Ecto neural progenitor cell (in vitro differentiated cells): ENCODE results near the gene RPLP1.

ENCODE experiments used
- DNase-seq: peaks from one replicate; pipeline ENCODE4 v3.0.0-alpha.2; 2018; ENCODE audit warnings: low spot score

The RPLP1 gene

DNA sequence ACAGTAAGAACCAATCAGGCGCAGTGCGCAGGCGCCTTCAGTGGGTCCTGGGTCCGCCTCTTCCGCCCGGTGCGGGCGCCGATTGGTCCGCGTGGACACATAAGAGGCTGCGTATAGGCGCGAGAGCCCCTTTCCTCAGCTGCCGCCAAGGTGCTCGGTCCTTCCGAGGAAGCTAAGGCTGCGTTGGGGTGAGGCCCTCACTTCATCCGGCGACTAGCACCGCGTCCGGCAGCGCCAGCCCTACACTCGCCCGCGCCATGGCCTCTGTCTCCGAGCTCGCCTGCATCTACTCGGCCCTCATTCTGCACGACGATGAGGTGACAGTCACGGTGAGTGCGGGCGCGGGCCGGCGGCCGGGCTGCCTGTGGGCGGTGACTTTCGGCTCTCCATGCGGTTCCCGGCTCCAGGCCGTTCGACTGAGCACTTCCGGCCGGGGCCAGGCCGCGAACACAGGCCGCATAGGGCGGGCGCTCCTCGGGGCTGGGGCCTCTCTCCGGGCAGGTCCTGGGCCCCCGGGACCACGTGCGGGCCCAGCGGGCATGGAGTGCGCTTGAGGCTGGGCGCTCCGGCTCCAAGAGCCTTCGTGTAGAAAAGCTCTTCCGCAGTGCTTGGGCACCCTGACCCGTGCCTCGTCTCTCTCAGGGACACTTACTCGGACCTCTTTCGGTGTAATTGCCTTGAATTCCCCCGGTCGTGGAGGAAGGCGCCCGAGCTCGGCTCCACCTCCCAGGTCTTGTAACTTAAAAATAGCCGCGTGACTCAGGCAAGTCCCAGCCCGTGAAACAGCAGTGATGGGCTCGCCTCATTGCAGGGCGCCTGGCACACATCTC, at the start of gene RPLP1:
RPLP1 (plus strand) TSS at position 127 of the 830 bp plus-strand sequence; CDS start at position 258, 131 bp downstream.
- DNase-seq, result peak; percentile 97

DNA sequence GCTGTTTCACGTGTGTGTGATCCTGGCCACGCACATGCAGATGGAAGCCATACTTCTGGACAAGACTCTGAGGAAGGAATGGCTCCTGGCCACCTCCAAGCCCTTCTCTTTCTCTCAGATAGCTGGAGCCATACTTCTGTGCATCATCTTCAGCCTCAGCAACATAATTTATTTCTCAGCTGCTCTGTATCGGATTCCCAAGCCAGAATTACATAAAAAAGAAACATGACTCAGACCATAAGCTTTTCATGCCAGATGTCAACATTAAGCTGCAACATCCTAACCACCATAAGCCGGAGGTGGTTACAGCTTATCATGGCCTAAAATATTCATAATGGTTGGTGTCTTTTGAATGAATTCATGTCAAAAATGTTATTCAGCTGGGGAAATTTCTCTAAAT, 49.0 kb upstream of the RPLP1 start:
- DNase-seq, result no peak

DNA sequence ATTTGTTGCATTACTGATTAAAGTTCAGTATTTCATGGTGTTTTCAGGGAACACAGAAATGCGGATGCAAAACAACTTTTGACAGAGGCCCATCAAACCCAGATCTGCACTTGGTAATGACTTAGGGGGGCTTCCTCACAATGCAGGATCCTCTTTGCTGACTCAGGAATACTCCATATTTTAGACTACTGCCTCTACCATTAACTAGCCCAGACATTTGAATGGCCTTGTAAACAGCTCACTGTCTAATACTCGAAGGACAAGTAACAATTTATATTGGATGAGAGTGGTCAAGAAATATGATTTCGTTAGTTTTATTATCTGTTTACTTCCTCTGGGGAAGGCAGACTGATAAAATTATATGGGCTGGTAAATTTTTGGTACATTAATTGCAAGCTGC, 47.5 kb upstream of the RPLP1 start:
- no peak for DNase-seq

DNA sequence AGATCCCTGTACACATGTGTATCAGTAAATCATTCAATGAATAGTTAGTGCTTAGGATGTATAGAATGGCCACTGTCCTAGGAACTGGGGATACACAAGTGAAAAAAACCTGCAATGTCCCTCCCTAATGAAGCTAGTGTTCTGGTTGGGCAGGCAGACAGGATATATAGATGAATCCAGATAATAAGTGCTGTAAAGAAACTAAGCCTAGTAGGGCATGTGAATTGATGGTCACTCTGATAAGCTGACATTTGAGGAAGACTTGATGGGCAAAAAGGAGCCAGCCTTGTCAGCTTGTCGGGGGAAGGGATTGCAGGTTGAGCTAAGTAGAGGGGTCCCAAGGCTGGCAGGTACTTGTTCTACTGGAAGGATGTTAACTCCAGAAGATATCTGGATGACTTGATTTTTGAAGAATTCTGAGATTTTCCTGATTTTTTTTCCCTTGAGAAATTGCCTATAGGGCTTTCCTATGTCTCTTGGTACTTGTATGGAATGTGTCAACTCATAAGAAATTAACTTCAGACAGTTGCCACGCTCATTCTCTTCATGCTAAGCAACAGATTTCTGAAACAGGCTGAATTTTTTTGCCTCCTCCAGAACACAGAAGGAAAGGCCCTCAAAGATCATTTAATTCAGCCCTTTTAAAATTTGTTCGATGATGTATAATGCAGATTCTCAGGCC, 44.8 kb upstream of the RPLP1 start:
- no peak for DNase-seq

DNA sequence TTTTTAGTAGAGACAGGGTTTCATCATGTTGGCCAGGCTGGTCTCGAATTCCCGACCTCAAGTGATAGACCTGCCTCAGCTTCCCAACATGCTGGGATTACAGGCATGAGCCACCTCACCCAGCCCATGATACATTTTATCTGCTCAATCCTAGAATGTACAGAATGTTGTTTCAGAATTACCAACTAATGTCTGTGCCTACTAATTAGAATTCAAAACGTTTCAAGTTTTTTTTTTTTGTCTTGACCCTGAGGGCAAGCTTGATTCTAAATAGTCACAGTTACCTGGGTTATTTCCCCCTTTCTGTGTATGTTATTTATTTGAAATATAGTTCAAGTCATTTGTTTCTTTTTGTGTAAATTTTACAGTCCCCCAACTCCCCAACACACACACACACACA, 43.8 kb upstream of the RPLP1 start:
- DNase-seq, result no peak

DNA sequence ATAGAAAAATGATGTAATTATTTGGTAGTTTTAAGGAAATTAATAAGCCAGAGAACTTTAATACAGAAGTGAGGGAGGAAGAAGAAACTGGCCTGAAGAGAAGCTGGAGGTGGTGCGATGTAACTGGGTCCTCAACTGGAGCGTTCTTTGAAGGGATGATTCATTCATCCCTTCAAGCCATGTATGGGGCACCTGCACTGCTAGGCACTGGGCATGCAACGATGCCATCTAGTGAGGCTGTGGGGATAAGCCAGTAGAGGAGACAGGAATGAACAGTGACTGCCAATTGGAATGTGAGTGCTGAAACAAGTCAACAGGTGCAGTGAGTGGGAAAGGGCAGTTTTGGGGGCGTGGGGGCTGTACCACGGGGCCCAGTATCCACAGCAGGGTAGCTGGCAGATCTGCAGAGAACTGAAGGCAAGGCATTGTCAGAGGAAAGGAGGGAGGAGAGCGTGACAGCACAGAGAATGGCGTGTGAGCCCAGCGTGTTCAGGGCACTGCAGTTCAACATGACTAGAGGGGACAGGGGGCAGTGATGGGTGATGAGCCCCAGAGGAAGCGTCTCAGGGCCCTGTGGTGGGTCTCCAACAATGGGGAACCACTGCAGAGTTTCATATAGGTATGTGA, 42.3 kb upstream of the RPLP1 start:
- no peak for DNase-seq

DNA sequence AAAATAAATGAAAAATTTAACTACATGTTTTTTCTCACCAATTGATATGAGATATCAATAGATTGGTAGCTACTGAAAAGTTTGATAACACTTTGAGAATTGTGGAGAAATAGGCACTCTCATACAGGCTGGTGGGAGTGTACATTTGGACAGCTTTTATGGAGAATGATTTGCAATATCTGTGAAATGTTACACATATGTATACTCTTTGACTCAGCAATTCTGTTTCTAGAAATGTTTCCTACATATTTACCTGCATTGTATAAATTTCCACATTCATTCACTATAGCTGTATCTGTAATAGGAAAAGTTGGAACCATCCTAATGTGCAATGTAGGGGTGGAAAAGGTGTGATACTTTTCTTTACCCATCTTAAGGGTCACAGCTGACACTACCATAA, 40.3 kb upstream of the RPLP1 start:
- DNase-seq, result no peak

DNA sequence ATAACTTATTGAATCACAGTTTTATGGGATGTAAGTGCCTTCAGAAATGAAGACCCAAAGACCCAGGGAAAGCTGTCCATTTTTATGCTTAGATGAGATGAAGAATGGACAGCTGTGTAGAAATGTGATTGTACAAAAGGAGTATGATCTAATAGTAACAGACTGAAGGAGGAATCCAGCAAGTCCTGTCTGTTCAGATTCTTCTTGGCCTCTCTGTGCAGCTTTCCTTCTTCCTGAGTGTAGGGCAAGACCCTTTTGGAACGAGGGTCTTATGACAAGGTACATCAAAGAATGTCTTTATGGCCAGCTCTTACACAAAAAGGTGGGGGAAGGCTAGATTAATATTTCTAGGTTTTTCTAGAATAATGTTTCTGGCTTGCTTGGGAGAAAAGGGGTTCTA, 39.9 kb upstream of the RPLP1 start:
- DNase-seq, result no peak

DNA sequence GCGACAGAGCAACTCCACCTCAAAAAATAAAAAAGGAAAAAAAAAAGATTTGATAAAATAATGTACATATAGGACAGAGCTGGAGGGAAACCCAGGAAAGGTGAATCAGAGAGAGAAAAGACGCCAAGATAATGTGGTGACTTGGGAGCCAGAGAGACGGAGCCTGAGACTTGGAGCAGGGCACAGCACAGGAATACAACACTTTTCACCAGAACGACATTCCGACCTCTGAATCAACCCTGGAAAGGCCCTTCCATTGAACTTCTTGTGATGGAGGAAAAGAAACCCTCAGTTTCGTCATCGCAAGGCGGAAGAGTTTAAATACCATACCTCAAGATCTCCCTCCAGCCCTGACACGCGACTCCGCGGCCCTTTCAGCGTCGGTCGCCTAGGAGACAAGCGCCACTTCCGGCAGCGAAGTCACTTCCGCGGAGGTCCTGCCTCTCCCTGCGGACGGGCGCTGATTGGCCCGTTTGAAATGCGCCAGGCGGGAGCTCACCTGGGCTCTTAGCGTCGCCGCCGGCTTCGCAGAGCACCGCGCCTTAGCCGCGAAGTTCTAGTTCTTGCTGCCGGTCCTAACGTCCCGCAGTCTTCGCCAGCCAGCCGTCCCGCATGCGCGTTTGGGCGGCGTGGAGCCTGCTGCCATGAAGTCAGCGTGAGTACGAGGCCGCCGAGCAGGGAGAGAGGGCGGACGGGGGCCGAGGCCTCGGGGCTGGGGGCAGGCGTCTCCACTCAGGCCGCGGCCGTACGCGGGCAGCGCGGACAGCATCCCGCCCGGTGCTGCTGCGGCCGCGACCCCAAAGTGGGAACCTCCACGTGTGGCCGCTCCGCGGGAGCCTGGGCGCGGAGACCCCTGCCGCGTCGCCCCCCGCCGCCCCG, 38.6 kb upstream of the RPLP1 start, which contains the start of gene KIF23:
KIF23 (plus strand) TSS at position 528 of the 879 bp plus-strand sequence; CDS start at position 645, 117 bp downstream.
- DNase-seq, result peak; percentile 93

DNA sequence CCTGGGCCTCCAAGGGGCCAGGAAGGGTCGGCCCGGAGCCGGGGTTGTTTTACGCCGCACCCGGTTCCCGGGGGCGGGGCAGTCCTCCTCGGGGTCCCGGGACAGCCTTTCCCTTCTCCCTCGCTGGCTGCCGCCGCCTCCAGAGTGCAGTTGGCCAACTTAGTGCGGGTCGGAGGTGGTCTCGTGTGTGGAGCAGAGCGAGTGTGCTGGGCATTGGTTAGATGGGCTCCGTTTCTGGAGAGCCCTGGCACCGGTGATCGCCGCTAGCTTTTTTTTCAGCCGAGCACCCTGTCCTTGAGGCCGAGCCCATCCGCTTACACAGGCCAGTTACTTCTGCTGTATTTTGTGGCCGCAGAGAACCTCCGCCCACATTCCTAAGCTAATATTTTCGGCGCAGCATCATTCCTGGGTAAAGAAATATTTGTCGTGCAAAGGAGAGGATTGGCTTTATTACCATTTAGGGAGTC, 37.9 kb upstream of the RPLP1 start:
- DNase-seq, result peak; percentile 74

DNA sequence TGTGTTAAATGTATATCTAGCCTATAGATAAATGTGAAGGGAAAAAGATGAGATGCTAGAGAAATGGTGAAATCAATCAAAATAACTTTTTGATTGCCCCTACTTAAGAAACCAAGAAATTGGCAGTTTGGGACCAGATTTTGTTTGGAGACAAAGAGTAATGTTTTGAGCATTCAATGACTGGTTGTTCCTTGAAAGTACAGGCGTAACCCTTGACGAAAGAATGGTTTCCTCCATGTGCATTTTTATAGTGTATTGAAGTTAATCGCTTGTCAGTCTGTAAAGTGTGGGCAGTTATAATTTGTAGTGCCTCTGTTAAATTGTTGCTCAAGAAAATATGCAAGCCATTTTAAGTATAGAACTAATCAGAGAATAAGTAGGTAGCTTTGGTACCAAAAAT, 37.2 kb upstream of the RPLP1 start:
- DNase-seq, result no peak

DNA sequence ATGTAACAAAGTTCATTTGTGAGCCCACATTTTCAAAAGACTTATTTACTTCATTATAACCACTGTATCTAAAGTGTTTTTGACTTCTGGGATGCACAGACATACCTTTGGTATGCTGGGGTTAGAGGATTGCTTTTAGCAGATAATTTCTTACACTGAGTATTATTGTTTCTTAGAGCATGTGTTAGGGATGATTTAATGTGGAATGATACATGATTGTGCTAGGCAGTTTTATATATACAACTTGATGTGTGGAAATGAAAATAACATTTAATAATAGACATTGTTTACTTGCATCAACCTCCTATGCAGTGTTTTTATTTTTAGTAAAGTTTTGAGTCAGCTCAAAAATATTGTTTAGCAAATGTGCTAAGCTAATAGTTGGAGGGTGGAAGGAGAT, 35.0 kb upstream of the RPLP1 start:
- DNase-seq, result no peak

DNA sequence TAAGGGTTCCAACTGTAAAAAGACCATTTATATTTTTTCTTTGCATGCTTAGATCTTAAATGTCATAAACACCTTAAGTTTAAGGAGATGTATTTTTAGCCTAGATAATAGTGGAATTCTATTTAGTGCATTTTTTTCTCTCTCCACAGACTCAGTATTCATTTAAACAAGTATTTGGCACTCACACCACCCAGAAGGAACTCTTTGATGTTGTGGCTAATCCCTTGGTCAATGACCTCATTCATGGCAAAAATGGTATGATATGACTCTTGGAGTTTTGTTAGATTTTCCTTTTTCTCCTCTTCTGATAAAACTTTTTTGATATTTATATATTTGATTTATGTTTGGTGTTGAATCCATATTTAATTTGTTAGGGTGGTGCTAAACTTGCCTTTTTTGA, 31.1 kb upstream of the RPLP1 start:
- no peak for DNase-seq

DNA sequence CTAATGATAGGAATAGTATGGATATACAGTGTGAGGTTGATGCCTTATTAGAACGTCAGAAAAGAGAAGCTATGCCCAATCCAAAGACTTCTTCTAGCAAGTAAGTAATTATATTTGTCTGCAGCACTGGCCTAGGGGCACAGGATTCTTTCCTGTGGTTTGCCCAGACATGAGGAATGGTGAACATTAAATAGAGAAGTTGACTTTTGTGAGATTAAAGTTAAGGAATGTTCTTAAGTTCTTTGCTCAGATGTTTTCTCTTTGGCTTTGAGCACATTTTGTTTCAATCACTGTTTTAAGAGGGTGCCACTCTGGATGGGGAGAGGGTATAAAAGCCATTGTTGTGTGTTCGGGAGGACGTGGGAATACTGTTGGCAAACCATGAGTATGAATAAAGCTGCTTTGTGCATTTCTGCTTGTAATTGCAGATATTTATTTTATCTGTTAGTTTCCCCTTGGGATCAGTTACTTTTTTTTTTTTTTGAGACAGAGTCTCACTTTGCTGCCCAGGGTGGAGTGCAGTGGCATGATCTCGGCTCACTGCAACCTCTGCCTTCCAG, 30.2 kb upstream of the RPLP1 start:
- DNase-seq, result no peak

DNA sequence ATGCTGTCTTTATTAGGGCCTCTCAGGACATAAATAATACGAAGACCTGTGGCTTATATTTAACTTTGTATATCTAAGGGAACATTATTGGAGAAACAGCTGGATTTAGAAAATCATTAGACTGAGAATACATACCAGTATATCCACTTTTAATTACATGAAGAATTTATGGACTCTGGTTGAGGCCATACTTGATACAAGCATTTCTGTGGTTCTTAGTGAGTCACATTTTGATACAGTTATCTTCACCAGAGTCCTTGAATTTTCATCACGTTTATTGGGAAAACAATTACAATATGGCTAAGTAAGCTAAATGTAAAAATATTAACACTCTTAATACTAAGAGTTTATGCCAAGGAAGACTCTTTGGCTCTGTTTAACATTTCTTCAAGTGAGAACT, 28.6 kb upstream of the RPLP1 start:
- DNase-seq, result no peak

DNA sequence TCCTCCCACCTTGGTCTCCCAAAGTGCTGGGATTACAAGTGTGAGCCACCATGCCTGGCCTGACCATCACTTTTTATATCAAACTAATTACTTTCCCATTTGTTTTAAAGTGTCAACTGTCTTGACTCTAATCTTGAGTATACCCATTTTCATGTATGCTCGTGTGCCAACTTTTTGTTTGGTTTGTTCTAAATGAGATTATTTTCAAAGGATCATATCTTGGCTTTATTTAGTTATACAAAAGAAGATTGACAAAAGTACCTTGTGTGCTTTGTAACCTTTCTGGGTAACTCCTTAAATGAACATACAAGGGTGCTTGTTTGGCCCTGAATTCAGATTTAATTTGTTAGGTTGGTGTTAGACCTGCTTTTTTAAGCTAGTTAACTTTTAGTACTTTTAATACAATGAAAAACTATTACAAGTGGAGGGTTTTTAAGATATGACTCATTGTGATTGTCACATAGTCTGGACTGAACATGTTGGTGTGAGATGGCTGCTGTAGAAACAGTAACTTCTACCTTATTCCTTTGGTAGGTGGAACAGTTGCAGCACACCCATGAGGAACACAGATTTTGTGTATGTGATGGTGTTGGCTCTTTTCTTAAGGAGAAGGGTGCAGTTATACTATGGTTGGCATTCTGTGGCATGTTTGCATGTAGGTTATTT, 27.7 kb upstream of the RPLP1 start:
- no peak for DNase-seq

DNA sequence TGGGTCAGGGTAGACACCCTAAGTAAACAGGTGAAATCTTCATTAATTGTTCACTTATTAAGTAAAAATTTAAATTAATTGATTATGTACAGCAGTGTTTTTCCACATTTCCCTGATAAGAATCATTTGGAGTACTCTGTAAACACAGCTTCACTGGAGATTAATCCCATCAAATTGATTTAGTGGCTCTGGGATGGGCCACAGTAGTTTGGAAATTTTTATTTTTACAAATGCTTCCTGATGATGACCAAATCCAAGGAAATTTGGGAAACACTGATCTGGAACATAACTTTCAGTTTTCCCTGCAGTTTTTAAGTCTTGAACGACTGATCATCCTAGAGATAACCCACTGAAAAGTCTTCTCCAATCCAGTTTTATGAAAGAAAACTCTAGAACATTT, 18.8 kb upstream of the RPLP1 start:
- DNase-seq, result no peak

DNA sequence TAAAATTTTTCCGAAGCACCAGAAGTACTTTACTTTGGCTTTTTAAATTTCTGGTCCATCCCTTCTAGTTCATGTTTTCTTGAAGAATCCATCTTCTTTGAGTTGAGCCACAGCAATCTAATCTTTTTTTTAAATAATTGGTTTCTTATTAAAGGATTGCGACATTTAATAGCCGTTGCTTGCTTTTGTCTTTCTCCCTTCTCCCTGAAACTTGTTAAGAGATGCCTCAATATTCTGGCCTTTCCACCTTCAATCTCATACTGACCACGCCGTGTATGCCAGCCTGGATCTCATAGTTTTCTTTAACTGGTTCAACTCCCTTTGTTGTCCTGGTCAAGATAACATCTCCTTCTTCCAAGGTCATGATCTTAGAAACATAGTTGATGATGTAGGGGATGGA, 18.4 kb upstream of the RPLP1 start:
- DNase-seq, result no peak

DNA sequence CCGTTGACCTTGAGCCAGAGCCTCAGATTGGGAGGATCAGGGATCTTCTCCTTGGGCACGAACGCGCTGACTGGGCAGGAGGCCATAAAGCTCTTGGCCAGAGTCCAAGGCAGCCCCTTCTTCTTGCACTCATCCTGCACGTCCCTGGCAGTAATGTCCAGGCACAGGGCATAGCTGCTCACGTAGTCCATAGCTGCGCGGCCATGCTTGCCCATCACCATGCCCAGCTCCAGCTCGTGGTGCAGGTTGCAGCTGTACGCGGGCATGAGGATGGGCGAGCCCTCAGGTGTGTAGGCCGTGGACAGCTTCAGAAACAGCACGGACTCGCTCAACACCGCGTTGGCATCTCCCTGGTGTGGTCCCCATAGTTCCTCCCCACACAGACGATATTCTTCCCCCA, 17.9 kb upstream of the RPLP1 start:
- DNase-seq, result no peak

DNA sequence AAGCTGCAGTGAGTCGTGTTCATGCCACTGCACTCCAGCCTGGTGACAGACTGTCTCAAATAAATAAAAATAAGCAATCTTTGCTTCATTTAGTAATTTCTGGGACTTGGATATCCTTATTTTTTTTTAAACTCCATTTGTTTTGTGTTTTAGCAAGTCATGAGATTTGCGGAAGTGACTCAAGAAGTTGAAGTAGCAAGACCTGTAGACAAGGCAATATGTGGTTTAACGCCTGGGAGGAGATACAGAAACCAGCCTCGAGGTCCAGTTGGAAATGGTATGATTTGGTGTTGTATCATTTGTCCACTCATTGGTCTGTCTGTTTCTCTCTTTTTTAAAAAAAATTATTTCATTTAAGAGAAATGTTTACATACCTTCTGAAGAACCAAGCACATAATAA, 16.6 kb upstream of the RPLP1 start:
- no peak for DNase-seq

DNA sequence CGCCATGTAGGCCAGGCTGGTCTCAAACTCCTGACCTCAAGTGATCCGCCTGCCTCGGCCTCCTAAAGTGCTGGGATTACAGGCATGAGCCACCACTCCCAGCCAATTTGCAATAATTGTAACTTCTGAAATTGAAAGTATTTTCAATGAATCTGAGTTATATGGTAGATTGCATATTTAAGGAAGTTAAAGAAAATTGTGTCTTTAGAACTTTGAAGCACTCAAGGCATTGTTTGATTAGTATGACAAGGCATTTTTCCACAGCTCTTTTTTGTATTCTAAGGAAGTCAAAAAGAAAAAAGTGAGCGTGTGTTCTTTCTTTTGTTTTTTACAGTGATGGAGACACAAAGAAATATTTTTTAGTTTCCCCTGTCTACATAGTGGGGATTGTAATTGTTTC, 15.7 kb upstream of the RPLP1 start:
- DNase-seq, result no peak
